Fibroblast of lung (primary cell): ENCODE results near the gene HIPK2.

Experiments
- CTCF ChIP-seq, 2 donors: IDR thresholded peaks in 1 of 2; conservative IDR thresholded peaks in 1 of 2; 1 replicate in 1 of 2; 2 replicates in 1 of 2; pipeline ENCODE4 v1.5.1; 2011 to 2012; ENCODE audit warnings: low read length in 2 of 2, control low read depth in 1 of 2, inconsistent platforms in 1 of 2, low read depth in 1 of 2, mild to moderate bottlenecking in 1 of 2
- EZH2 ChIP-seq: IDR thresholded peaks from 2 replicates; pipeline ENCODE4 v1.5.1; 2012; ENCODE audit warnings: low read length, control low read depth, mild to moderate bottlenecking; ENCODE audit errors: missing control alignments

DNA sequence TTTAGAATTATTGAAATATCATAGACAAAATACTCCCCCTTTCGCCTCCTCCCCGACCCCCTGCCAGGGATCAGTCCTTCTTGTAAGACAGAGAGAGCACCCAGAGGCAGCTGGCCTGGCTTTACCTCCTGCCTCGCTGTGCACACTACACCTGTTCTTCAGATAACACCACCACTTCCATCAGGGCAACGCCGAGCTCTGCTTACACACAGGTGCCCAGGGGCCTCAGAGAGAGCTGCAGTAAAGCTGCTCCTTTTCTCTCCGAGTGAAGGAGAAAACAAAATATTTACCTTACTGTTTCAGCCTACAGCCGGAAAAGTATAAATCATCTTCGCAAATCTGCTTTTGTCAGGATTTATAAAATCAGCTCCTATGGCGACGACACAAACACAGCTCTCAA lies 80.7 kb downstream of the HIPK2 start:
- TF ChIP-seq CTCF (conservative IDR thresholded peaks at IDR 0.05 in 1 of 2, IDR thresholded peaks at IDR 0.05 in 1 of 2; ENCODE audit: low read depth in 1 of 2, low read length in 2 of 2) (no peak), EZH2 (no peak)
